K562 (cell line): Measurements from ENCODE around the gene GPRIN1. TPM values are rescaled to one million over a fixed set of nuclear protein-coding genes. Genes with fewer than 3 reads are reported as not detected.
A peak's percentile ranks its signal among the peaks of the same experiment; 100 is the strongest.

Experiments
- ATAC-seq: fragments of 200-7000 bp; cut with Tn5 transposase; 3 replicates; pipeline ENCODE4 v1.9.1; 2020; ENCODE audit warnings: moderate library complexity
- BruUV-seq: library from RNA; stranded (reverse); fragments of 400-500 nt; replicated peaks from 2 replicates; lab custom pipeline; 2021; lab: Mats Ljungman, UMichigan
- CTCF ChIA-PET: fragments of 300-600 bp; formaldehyde crosslinking; extraction: SDS; loops from one replicate; lab custom pipeline; 2021; ENCODE audit warnings: low intra/inter-chr PET ratio; lab: Yijun Ruan, JAX
- POLR2A ChIA-PET: fragments of 300-600, 350-650 bp; sonication (Branson Sonifier 250); formaldehyde crosslinking; extraction: SDS; loops from one replicate; lab custom pipeline; 2021; ENCODE audit warnings: antibody characterized with exemption, inconsistent platforms; lab: Yijun Ruan, JAX
- DNase-seq, 4 experiments: peaks; one replicate each; pipeline versions ENCODE4 v3.0.0 to v3.0.0-alpha.2; 2011 to 2018; ENCODE audit warnings: low spot score in 3 of 4, mixed read lengths in 3 of 4; ENCODE audit errors: extremely low read depth in 1 of 4
- FAIRE-seq: peaks from 2 replicates; lab custom pipeline; 2011; peaks lifted over from hg19 to GRCh38; lab: Jason Lieb, UNC
- H2AFZ ChIP-seq: 2 replicates; pipeline ENCODE4 v1.6.0; 2011; ENCODE audit warnings: low read depth, low read length, control low read depth, inconsistent platforms
- H3K27ac ChIP-seq: fragments of 200-600 bp; 3 replicates; pipeline ENCODE4 v1.8.0; 2011; ENCODE audit warnings: low read depth, mild to moderate bottlenecking, control low read depth, inconsistent platforms, low read length, moderate library complexity, mixed read lengths; ENCODE audit errors: extremely low read depth
- H3K27me3 ChIP-seq, 2 experiments: fragments of 300-600 bp in 1 of 2; 2 replicates in 1 of 2; 3 replicates in 1 of 2; pipeline versions ENCODE4 v1.6.0 to v1.8.0; 2011; ENCODE audit warnings: inconsistent platforms in 2 of 2, low read length in 2 of 2, mild to moderate bottlenecking in 1 of 2, mixed read lengths in 1 of 2, moderate library complexity in 1 of 2; ENCODE audit not compliant: control insufficient read depth in 2 of 2, insufficient read depth in 2 of 2
- H3K36me3 ChIP-seq: fragments of 300-600 bp; 3 replicates; pipeline ENCODE4 v1.8.0; 2011; ENCODE audit warnings: mild to moderate bottlenecking, low read length, inconsistent platforms; ENCODE audit not compliant: control insufficient read depth, insufficient read depth
- H3K4me1 ChIP-seq, 2 experiments: fragments of 200-600 bp in 1 of 2; replicated peaks in 1 of 2; 2 replicates in 1 of 2; 3 replicates in 1 of 2; pipeline versions ENCODE4 v1.5.1 to v1.8.0; 2011; ENCODE audit warnings: inconsistent platforms in 2 of 2, low read length in 2 of 2, mild to moderate bottlenecking in 1 of 2, mixed read lengths in 1 of 2, moderate library complexity in 1 of 2; ENCODE audit not compliant: control insufficient read depth in 2 of 2, insufficient read depth in 2 of 2
- H3K4me2 ChIP-seq: 2 replicates; pipeline ENCODE4 v1.6.1; 2011; ENCODE audit warnings: low read length, control low read depth, inconsistent platforms, mixed read lengths; ENCODE audit not compliant: insufficient read depth
- H3K4me3 ChIP-seq: fragments of 200-600 bp; sonication (generic), shearing (Covaris generic); 2 replicates; pipeline ENCODE4 v1.5.1; 2016; ENCODE audit warnings: control low read depth, inconsistent platforms
- H3K79me2 ChIP-seq: fragments of 200-600 bp; 3 replicates; pipeline ENCODE4 v1.8.0; 2011; ENCODE audit warnings: low read length, inconsistent platforms; ENCODE audit not compliant: control insufficient read depth, insufficient read depth
- H3K9ac ChIP-seq, 2 experiments: 2 replicates each; pipeline versions ENCODE4 v1.6.0 to v1.6.1; 2011; ENCODE audit warnings: low read depth in 2 of 2, low read length in 2 of 2, control low read depth in 1 of 2, inconsistent platforms in 1 of 2, mild to moderate bottlenecking in 1 of 2, mixed read lengths in 1 of 2; ENCODE audit not compliant: insufficient read depth in 1 of 2
- H3K9me1 ChIP-seq: one replicate; pipeline ENCODE4 v1.6.0; 2011; ENCODE audit warnings: inconsistent platforms, mild to moderate bottlenecking, low read length, moderate library complexity; ENCODE audit not compliant: control insufficient read depth, insufficient read depth
- H3K9me3 ChIP-seq: replicated peaks from 2 replicates; pipeline ENCODE4 v1.5.1; 2011; ENCODE audit warnings: low read depth, low read length, inconsistent platforms; ENCODE audit not compliant: control insufficient read depth, insufficient read depth
- H4K20me1 ChIP-seq: replicated peaks from 2 replicates; pipeline ENCODE4 v1.6.1; 2011; ENCODE audit warnings: low read length, inconsistent platforms, mixed read lengths; ENCODE audit not compliant: control insufficient read depth, insufficient read depth
- HMBOX1 ChIP-seq: sonication (generic); IDR thresholded peaks from 2 replicates; pipeline ENCODE4 v1.6.1; 2016
- RFX1 ChIP-seq: fragments of 450-650 bp; IDR thresholded peaks from 2 replicates; pipeline ENCODE4 v1.6.1; 2016; ENCODE audit warnings: mild to moderate bottlenecking, moderate library complexity
- WGBS: fragments of 100-300 bp; shearing (Covaris generic); methylation state at CpG from one replicate; pipeline ENCODE4 v1.1.6; 2016; ENCODE audit warnings: low coverage, mixed read lengths; ENCODE audit not compliant: insufficient coverage; ENCODE audit errors: missing lambda C conversion rate; 5-methylcytosine and 5-hydroxymethylcytosine counted together
- in situ Hi-C: fragments of 300-500 bp; cut with MboI; formaldehyde crosslinking; loops from 4 replicates; pipeline ENCODE4 v1.15.0; 2018; ENCODE audit warnings: inconsistent platforms, mixed read lengths
- intact Hi-C: fragments of 100-400 bp; cut with micrococcal nuclease; formaldehyde crosslinking; loops from 2 replicates; pipeline ENCODE4 v1.14.2; 2022
- polyA plus RNA-seq, 8 experiments: library from polyadenylated mRNA; depleted of rRNA in 4 of 8; stranded (reverse) in 5 of 8; unstranded in 3 of 8; fragments of >200 nt; fragmentation: Nextera tagmentation in 2 of 8; fragmentation: Illumina TruSeq in 1 of 8; extraction: Ambion mirVana in 2 of 8; extraction: Trizol in 1 of 8; gene quantifications; 2 replicates each; pipeline versions ENCODE4 v1.2.1 to v1.2.3, GENCODE V29; 2011 to 2014; ENCODE audit warnings: inconsistent platforms in 1 of 8, missing spikeins in 1 of 8
- total RNA-seq, 7 experiments: library from RNA; depleted of rRNA in 6 of 7; stranded (reverse); fragments of >200 nt in 6 of 7; fragmentation: Illumina TruSeq in 2 of 7; extraction: Trizol in 2 of 7; gene quantifications; 2 replicates each; pipeline versions ENCODE4 v1.2.1 to v1.2.3, GENCODE V29; 2011 to 2021; ENCODE audit warnings: low replicate concordance in 1 of 7

Gene GPRIN1
- total and polyA plus RNA-seq, 9 of the 15 experiments (the other 6 are each of a cell fraction or from before 2014, with no cell fraction given): 0.15 to 11.6 (median 4.4) TPM

GRCh38 chr5:176577312-176578176 lies 32.4 kb downstream of the GPRIN1 start:
- H3K79me2 ChIP-seq: no peaks in the 10 kb centered on the region
- H3K27ac ChIP-seq: no peak overlapping the region
- peaks cover 10 to 25% of the 10 kb centered on the region in 2 experiments; a peak in 4 of 5 replicates for H3K27me3 ChIP-seq
- no TSS peak for BruUV-seq
- CTCF ChIA-PET: interaction anchor here (0.6 to 1.3 kb wide), 3 partner anchors 11 to 1046 kb away, joined by 3 to 5 read pairs (median 3); no protein-coding TSS in a partner anchor
- in situ Hi-C loops: loop anchor here (25.0 kb wide), 1 partner anchor 840 kb away; no protein-coding TSS in a partner anchor
- no peaks in the 10 kb centered on the region for H3K9me3 ChIP-seq
- peak overlapping the region; percentile 58; the same call in 1 of the 2 replicates for H2AFZ ChIP-seq
- H3K9me1 ChIP-seq: no peaks in the 10 kb centered on the region
- H3K9ac ChIP-seq: peak overlapping the region in 1 of 2 experiments; percentile 23; a peak in 1 of 4 replicates
- no peak overlapping the region for H3K4me2 ChIP-seq
- TF ChIP-seq RFX1 (peak; percentile 68), HMBOX1 (no peak)
- intact Hi-C loops: loop anchor here (10.0 kb wide), 1 partner anchor 67 kb away; the partner anchor contains the start of gene TSPAN17
- POLR2A ChIA-PET: no interaction called here
- FAIRE-seq (no peak), ATAC-seq (no peak), DNase-seq (no peak)
- no peaks in the 10 kb centered on the region for H3K36me3 ChIP-seq
- H3K4me3 ChIP-seq: no peak overlapping the region
- peaks cover 0 to 38% of the 10 kb centered on the region in 2 experiments; a peak in 3 of 5 replicates for H3K4me1 ChIP-seq
- 48% methylated on average over 30 of the region's 36 CpGs for WGBS
- no peaks in the 10 kb centered on the region; the same call in 1 of the 2 replicates for H4K20me1 ChIP-seq
